ENCODE data around the gene KRT80.

DNA sequence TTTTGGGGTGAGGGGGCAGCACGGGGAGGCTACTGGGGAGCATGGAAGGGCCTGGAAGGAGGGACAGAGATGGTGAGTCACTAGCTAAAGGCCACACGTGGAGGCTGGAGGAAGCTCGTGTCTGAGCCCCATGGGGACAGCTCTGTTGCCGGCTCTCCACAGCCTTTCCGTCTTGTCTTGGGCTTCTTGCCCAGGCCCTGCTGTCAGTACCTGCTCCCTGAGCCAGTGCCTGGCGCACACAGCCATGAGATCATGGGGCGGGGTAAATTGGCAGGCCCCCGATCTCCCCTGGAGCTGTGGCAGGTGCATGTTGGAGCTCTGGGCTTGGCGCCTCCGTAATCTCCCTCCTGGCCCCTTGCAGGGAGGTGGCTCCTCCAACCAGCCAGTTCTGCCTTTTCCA lies 16.1 kb upstream of the KRT80 start:
- no peak for TF ChIP-seq POLR2A (IDR thresholded peaks at IDR 0.05)
- TF ChIP-seq, protein P1, sequence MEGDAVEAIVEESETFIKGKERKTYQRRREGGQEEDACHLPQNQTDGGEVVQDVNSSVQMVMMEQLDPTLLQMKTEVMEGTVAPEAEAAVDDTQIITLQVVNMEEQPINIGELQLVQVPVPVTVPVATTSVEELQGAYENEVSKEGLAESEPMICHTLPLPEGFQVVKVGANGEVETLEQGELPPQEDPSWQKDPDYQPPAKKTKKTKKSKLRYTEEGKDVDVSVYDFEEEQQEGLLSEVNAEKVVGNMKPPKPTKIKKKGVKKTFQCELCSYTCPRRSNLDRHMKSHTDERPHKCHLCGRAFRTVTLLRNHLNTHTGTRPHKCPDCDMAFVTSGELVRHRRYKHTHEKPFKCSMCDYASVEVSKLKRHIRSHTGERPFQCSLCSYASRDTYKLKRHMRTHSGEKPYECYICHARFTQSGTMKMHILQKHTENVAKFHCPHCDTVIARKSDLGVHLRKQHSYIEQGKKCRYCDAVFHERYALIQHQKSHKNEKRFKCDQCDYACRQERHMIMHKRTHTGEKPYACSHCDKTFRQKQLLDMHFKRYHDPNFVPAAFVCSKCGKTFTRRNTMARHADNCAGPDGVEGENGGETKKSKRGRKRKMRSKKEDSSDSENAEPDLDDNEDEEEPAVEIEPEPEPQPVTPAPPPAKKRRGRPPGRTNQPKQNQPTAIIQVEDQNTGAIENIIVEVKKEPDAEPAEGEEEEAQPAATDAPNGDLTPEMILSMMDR (IDR thresholded peaks at IDR 0.05): no peak

Data from vagina (tissue), 2 donors.